ENCODE results near the gene FAM98B. TPM values are rescaled to one million over a fixed set of nuclear protein-coding genes. Genes with fewer than 3 reads are reported as not detected.

Gene FAM98B
- 6.5 and 12.1 TPM in 2 replicates for total RNA-seq

DNA sequence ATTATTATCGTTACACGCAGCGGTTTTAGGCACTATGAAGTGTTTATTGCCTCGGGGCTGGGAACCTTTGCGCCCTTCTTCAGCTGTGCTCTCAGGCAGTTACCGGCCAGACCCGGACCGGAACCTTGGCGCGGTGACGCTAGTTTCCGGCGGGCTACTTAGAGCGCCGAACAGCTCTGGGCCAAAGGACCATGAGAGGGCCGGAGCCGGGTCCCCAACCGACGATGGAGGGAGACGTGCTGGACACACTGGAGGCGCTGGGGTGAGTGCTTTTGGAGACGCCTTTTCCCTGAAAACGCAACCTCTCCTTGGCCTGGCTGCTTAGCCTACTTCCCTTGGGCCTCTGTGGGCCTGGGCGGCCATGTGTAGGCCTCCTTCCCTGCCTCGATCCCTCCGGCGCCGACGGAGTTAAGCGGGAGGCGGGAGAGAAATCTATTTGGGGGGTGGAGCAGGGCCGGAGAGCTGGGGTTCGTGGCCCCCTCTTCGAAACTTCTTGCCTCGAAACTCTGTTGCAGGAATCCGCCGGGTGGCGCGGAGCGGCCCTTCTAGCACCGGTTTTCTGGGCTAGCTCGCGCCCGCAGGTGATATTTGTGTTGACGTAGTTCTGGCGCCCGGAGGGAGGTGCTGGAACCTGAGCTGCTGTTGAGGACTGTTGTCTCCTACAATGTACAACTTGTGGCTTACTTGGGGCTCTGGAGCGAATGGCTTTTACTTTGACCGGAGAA is at the start of gene FAM98B:
TSS of gene FAM98B (plus strand) at position 157 of the 725 bp plus-strand sequence. CDS start at position 192, 35 bp downstream.

Other genes with a start within 250 kb of the FAM98B start
- gene SPRED1, start 201.3 kb upstream of the FAM98B start, total RNA-seq, result 29.0 and 35.6 TPM in 2 replicates
- gene RASGRP1, start 110.7 kb downstream of the FAM98B start, total RNA-seq, result 0.52 TPM in 1 of 2 replicates, not detected in the other

All from epithelial cell of alveolus of lung (primary cell).